HEK293 (cell line): ENCODE measurements around the gene AVEN.

Experiments
- TRIM28 ChIP-seq: IDR thresholded peaks from 2 replicates; pipeline ENCODE4 v1.6.1; 2011; ENCODE audit warnings: low read length, control low read depth, borderline replicate concordance
- ZNF660 ChIP-seq: fragments of 450-650 bp; IDR thresholded peaks from 2 replicates; pipeline ENCODE4 v1.5.1; 2018; ENCODE audit warnings: missing biosample characterization, mild to moderate bottlenecking, missing genetic modification characterization
- TF ChIP-seq, protein P1 (sequence below): fragments of 450-650 bp; formaldehyde crosslinking; IDR thresholded peaks from 2 replicates; pipeline ENCODE4 v1.5.1; 2016; ENCODE audit warnings: missing biosample characterization, missing genetic modification characterization
- TF ChIP-seq, protein P2 (sequence below): fragments of 450-650 bp; formaldehyde crosslinking; IDR thresholded peaks from 2 replicates; pipeline ENCODE4 v1.5.1; 2016; ENCODE audit warnings: missing biosample characterization, missing genetic modification characterization
- TF ChIP-seq, protein P3 (sequence below): fragments of 450-650 bp; formaldehyde crosslinking; IDR thresholded peaks from 2 replicates; pipeline ENCODE4 v1.5.1; 2016; ENCODE audit warnings: missing biosample characterization, missing genetic modification characterization

DNA sequence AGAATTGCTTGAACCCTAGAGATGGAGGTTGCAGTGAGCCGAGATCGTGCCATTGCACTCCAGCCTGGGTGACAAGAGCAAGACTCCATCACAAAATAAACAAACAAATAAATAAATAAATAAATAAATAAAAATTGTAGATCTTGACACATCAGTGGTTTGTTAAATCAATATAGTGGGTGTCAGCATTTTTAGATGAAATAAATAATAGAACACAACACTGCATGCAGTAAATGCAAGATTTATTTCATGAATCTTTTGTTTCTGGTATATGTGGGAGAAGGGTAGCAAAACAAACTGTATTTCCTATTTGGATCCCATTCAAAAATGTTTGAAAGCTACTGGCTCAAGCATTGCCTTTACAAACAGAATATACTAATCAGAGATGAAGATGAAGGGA lies 106.3 kb downstream of the AVEN start:
- no peak for TF ChIP-seq ZNF660 (tag by site-specific recombination)
- TF ChIP-seq, protein P1, sequence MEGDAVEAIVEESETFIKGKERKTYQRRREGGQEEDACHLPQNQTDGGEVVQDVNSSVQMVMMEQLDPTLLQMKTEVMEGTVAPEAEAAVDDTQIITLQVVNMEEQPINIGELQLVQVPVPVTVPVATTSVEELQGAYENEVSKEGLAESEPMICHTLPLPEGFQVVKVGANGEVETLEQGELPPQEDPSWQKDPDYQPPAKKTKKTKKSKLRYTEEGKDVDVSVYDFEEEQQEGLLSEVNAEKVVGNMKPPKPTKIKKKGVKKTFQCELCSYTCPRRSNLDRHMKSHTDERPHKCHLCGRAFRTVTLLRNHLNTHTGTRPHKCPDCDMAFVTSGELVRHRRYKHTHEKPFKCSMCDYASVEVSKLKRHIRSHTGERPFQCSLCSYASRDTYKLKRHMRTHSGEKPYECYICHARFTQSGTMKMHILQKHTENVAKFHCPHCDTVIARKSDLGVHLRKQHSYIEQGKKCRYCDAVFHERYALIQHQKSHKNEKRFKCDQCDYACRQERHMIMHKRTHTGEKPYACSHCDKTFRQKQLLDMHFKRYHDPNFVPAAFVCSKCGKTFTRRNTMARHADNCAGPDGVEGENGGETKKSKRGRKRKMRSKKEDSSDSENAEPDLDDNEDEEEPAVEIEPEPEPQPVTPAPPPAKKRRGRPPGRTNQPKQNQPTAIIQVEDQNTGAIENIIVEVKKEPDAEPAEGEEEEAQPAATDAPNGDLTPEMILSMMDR (tag by site-specific recombination): no peak
- TF ChIP-seq, protein P2, sequence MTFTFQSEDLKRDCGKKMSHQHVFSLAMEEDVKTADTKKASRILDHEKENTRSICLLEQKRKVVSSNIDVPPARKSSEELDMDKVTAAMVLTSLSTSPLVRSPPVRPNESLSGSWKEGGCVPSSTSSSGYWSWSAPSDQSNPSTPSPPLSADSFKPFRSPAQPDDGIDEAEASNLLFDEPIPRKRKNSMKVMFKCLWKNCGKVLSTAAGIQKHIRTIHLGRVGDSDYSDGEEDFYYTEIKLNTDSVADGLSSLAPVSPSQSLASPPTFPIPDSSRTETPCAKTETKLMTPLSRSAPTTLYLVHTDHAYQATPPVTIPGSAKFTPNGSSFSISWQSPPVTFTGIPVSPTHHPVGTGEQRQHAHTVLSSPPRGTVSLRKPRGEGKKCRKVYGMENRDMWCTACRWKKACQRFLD (tag by site-specific recombination): no peak
- TF ChIP-seq TRIM28: no peak
- TF ChIP-seq, protein P3, sequence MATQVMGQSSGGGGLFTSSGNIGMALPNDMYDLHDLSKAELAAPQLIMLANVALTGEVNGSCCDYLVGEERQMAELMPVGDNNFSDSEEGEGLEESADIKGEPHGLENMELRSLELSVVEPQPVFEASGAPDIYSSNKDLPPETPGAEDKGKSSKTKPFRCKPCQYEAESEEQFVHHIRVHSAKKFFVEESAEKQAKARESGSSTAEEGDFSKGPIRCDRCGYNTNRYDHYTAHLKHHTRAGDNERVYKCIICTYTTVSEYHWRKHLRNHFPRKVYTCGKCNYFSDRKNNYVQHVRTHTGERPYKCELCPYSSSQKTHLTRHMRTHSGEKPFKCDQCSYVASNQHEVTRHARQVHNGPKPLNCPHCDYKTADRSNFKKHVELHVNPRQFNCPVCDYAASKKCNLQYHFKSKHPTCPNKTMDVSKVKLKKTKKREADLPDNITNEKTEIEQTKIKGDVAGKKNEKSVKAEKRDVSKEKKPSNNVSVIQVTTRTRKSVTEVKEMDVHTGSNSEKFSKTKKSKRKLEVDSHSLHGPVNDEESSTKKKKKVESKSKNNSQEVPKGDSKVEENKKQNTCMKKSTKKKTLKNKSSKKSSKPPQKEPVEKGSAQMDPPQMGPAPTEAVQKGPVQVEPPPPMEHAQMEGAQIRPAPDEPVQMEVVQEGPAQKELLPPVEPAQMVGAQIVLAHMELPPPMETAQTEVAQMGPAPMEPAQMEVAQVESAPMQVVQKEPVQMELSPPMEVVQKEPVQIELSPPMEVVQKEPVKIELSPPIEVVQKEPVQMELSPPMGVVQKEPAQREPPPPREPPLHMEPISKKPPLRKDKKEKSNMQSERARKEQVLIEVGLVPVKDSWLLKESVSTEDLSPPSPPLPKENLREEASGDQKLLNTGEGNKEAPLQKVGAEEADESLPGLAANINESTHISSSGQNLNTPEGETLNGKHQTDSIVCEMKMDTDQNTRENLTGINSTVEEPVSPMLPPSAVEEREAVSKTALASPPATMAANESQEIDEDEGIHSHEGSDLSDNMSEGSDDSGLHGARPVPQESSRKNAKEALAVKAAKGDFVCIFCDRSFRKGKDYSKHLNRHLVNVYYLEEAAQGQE (tag by site-specific recombination): no peak
